T-cell (primary cell): Measurements from ENCODE around the gene SRPK3. TPM values are rescaled to one million over a fixed set of nuclear protein-coding genes. Genes with fewer than 3 reads are reported as not detected.

Experiments used
- ATAC-seq, 4 experiments: fragments of 200-7000 bp in 3 of 4; fragments of 150-1000 bp in 1 of 4; cut with Tn5 transposase; replicated peaks in 1 of 4; 1 replicate in 3 of 4; 2 replicates in 1 of 4; pipeline ENCODE4 v1.10.0; 2021; ENCODE audit warnings: moderate library complexity in 3 of 4, mild to moderate bottlenecking in 2 of 4, moderate number of reproducible peaks in 1 of 4
- CTCF ChIA-PET, 2 donors: fragments of 300-600 bp; sonication (Branson Sonifier 250); formaldehyde crosslinking; loops; one replicate each; lab custom pipeline; 2022; ENCODE audit warnings: antibody characterized with exemption in 2 of 2; lab: Charles Lee
- POLR2A ChIA-PET, 2 donors: fragments of 300-600 bp; sonication (Branson Sonifier 250); formaldehyde crosslinking; loops; one replicate each; lab custom pipeline; 2022; ENCODE audit warnings: antibody characterized with exemption in 2 of 2; lab: Charles Lee
- DNase-seq, 35 experiments: peaks; one replicate each; pipeline versions ENCODE4 v3.0.0 to v3.0.0-alpha.2; 2013 to 2023
- H3K27ac ChIP-seq: one replicate; pipeline ENCODE4 v1.5.1; 2013; ENCODE audit warnings: low read length
- H3K27me3 ChIP-seq, 2 experiments: replicated peaks in 1 of 2; 1 replicate in 1 of 2; 2 replicates in 1 of 2; pipeline versions ENCODE4 v1.6.1 to v1.7.0; 2013; ENCODE audit warnings: low read length in 1 of 2, mixed read lengths in 1 of 2; ENCODE audit not compliant: control insufficient read depth in 2 of 2, insufficient read depth in 2 of 2; ENCODE audit errors: extremely low read depth in 1 of 2
- H3K36me3 ChIP-seq, 2 donors: 1 replicate in 1 of 2; 2 replicates in 1 of 2; pipeline versions ENCODE4 v1.6.1 to v1.7.0; 2013; ENCODE audit warnings: low read length in 1 of 2; ENCODE audit not compliant: control insufficient read depth in 2 of 2, insufficient read depth in 1 of 2; ENCODE audit errors: extremely low read depth in 1 of 2
- H3K4me1 ChIP-seq, 2 experiments: 1 replicate in 1 of 2; 2 replicates in 1 of 2; pipeline versions ENCODE4 v1.6.1 to v1.7.0; 2013; ENCODE audit warnings: low read length in 2 of 2, mixed read lengths in 1 of 2; ENCODE audit not compliant: insufficient read depth in 2 of 2, control insufficient read depth in 1 of 2; ENCODE audit errors: extremely low read depth in 1 of 2
- H3K4me3 ChIP-seq, 2 donors: 1 replicate in 1 of 2; 2 replicates in 1 of 2; pipeline versions ENCODE4 v1.5.1 to v1.7.0; 2013; ENCODE audit warnings: mild to moderate bottlenecking in 2 of 2, low read length in 1 of 2, moderate library complexity in 1 of 2; ENCODE audit not compliant: control insufficient read depth in 1 of 2; ENCODE audit errors: extremely low read depth in 1 of 2
- H3K9me3 ChIP-seq: 2 replicates; pipeline ENCODE4 v1.7.0; 2013
- H3K27ac Mint-ChIP-seq, 2 donors: one replicate each; pipeline ENCODE4 v1.8.0; 2020 to 2021; ENCODE audit warnings: mild to moderate bottlenecking in 2 of 2, mixed read lengths in 2 of 2
- H3K27me3 Mint-ChIP-seq, 2 donors: one replicate each; pipeline ENCODE4 v1.8.0; 2021 to 2022; ENCODE audit warnings: mixed read lengths in 2 of 2
- H3K36me3 Mint-ChIP-seq: one replicate; pipeline ENCODE4 v1.8.0; 2021; ENCODE audit warnings: mixed read lengths
- H3K4me1 Mint-ChIP-seq, 3 donors: one replicate each; pipeline ENCODE4 v1.8.0; 2020 to 2022; ENCODE audit warnings: mixed read lengths in 3 of 3, mild to moderate bottlenecking in 1 of 3
- H3K4me3 Mint-ChIP-seq, 3 donors: one replicate each; pipeline ENCODE4 v1.8.0; 2020 to 2022; ENCODE audit warnings: mild to moderate bottlenecking in 3 of 3, mixed read lengths in 3 of 3, moderate library complexity in 3 of 3
- H3K9me3 Mint-ChIP-seq, 3 donors: one replicate each; pipeline ENCODE4 v1.8.0; 2020 to 2022; ENCODE audit warnings: mixed read lengths in 3 of 3
- WGBS: methylation state at CpG from one replicate; pipeline ENCODE4 v1.1.5; 2013; ENCODE audit warnings: missing lambda C conversion rate; ENCODE audit not compliant: insufficient coverage; 5-methylcytosine and 5-hydroxymethylcytosine counted together
- total RNA-seq, 35 experiments: library from RNA in 6 of 35; stranded (reverse) in 6 of 35; fragments of 120-200 nt in 1 of 35; gene quantifications; one replicate each; pipeline versions ENCODE4 v1.2.1 to v1.2.4 and lab custom pipeline; 2013 to 2026

SRPK3 gene
- total RNA-seq, 5 donors from 2014 or later (not counting 1 experiment from before 2014, with no cell fraction given) = not detected

DNA sequence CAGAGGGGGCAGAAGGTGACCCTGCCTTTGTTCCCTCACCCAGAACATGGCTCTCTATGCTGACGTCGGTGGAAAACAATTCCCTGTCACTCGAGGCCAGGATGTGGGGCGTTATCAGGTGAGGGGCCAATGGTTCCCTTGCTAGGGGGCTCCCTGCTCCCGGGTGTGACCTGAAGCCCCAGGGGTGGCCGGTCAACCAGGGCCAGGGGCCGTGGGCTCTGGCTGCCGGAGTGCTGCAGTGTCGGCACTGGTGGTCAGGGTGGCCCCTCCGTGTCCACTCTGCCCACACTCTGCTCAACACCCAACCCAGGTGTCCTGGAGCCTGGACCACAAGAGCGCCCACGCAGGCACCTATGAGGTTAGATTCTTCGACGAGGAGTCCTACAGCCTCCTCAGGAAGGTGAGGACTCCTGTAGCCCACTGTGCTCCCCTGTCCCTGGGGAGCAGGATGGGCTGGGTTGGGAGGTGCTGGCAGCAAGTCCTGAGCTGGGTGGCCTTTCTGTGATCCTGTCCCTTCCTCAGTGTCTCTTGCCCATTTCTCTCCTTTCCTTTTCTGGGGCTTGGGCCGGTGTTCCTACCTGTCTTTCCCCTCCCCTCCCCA, 16.7 kb downstream of the SRPK3 start:
- no peak overlapping the region for H3K27ac ChIP-seq
- ChIA-PET CTCF (no interaction called here), POLR2A (no interaction called here)
- H3K4me1 ChIP-seq = peaks cover 0 to 41% of the 10 kb centered on the region in 2 experiments
- ATAC-seq (no peak), DNase-seq (no peak)
- WGBS = 100% methylated on average over 1 of the region's 15 CpGs
- H3K9me3 ChIP-seq = no peaks in the 10 kb centered on the region
- no peak overlapping the region for H3K4me3 ChIP-seq
- no peaks in the 10 kb centered on the region for H3K27me3 ChIP-seq
- H3K36me3 ChIP-seq = peaks cover 0 to 4% of the 10 kb centered on the region in 2 donors
- Mint-ChIP-seq H3K4me1 (peaks cover 25 to 26% (median 25%) of the 10 kb centered on the region in 3 donors), H3K9me3 (no peaks in the 10 kb centered on the region), H3K27me3 (no peaks in the 10 kb centered on the region), H3K36me3 (no peaks in the 10 kb centered on the region), H3K27ac (no peak overlapping the region), H3K4me3 (peak overlapping the region in 1 of 3 donors; percentile 85)

DNA sequence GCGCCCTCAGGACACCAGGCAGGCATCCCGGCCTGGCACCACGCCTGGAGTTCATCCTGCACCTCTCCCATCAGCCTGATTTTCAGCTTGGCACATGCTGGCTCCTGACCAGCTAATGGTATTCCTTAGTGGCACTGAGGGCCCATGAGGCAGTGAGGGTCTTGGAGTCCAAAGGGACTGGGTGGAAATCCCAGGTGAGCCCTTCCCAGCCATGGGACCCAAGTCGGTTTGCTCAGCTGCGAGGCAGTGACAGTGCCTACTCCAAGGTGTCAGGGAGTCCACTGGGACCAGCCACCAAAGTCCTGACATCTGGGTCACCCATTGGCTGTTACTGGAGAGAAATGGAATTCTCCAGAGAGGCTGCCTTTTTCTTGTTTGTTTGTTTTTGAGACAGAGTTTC, 18.5 kb downstream of the SRPK3 start:
- H3K36me3 Mint-ChIP-seq = no peaks in the 10 kb centered on the region
- peaks cover 16 to 18% (median 17%) of the 10 kb centered on the region in 3 donors for H3K4me1 Mint-ChIP-seq
- no peak overlapping the region for H3K4me3 Mint-ChIP-seq
- no CpG with 5 or more reads among the region's 5 CpGs for WGBS
- DNase-seq (no peak), ATAC-seq (no peak)
- Histone ChIP-seq H3K4me3 (no peak overlapping the region), H3K27ac (no peak overlapping the region), H3K27me3 (no peaks in the 10 kb centered on the region), H3K4me1 (peaks cover 0 to 29% of the 10 kb centered on the region in 2 experiments), H3K36me3 (peaks cover 0 to 4% of the 10 kb centered on the region in 2 donors), H3K9me3 (no peaks in the 10 kb centered on the region)
- H3K27ac Mint-ChIP-seq = no peak overlapping the region
- no peaks in the 10 kb centered on the region for H3K9me3 Mint-ChIP-seq
- POLR2A ChIA-PET = interaction anchor here in 1 of 2 donors (0.6 kb wide), 1 partner anchor 123 kb away, joined by 4 read pairs; no protein-coding TSS in a partner anchor
- no peaks in the 10 kb centered on the region for H3K27me3 Mint-ChIP-seq
- CTCF ChIA-PET = interaction anchor here in 1 of 2 donors (0.5 kb wide), 1 partner anchor 214 kb away, joined by 4 read pairs; no protein-coding TSS in a partner anchor

DNA sequence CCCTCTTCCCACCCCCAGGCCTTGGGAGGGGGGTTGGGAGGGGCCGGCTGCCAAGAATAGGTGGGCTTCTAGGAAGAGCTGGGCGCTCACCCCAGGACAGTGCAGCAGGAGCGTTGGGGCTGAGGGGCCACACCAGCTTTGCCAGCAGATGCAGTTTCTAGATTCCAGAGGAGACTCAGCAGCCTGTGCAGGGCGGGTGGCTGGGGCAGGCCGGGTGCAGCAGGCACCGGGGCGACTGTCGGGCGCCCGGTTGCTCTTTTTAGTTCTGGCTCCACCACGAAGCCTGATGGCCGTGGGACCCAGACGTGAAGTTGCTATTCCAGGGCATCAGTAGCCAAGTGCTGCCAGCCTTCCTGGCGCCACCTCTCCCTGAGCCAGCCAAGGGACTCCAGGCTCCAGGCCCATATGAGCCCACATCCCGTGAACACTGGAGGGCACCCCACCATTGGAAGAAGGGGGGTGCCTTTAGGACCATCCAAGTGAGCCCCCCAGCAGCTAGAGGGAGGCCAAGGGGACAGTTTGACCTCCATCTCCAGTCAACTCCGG, 19.4 kb downstream of the SRPK3 start:
- POLR2A ChIA-PET = no interaction called here
- Mint-ChIP-seq H3K36me3 (no peaks in the 10 kb centered on the region), H3K27me3 (no peaks in the 10 kb centered on the region), H3K27ac (no peak overlapping the region), H3K4me1 (peaks cover 12 to 16% (median 15%) of the 10 kb centered on the region in 3 donors), H3K4me3 (no peak overlapping the region), H3K9me3 (no peaks in the 10 kb centered on the region)
- 92% methylated on average over 11 of the region's 16 CpGs for WGBS
- Histone ChIP-seq H3K9me3 (no peaks in the 10 kb centered on the region), H3K4me1 (peaks cover 0 to 24% of the 10 kb centered on the region in 2 experiments), H3K27me3 (no peaks in the 10 kb centered on the region), H3K4me3 (no peak overlapping the region), H3K36me3 (peaks cover 0 to 4% of the 10 kb centered on the region in 2 donors), H3K27ac (no peak overlapping the region)
- no peak for ATAC-seq
- no peak for DNase-seq
- CTCF ChIA-PET = no interaction called here

DNA sequence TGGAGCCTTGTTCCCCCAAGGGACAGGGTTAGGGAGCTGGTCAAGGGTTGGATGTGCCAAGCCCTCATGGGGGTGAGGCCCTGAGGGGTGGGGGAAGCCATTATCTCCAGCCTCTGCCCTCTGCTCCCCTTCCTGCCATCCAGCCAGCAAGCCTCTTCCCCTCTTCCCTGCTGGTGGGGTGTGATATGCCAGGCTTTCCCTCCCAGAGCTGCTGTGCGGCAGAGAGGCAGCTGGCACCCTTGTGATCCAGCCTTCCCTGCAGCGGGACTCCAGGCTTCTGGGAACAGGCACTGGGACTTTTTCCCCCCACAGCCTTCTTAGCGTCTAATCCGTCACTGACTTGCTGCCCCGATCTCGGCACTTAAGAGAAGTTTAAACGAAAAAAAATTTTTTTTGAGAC, 19.9 kb downstream of the SRPK3 start:
- ATAC-seq (no peak), DNase-seq (no peak)
- Histone ChIP-seq H3K27me3 (no peaks in the 10 kb centered on the region), H3K4me1 (peaks cover 0 to 19% of the 10 kb centered on the region in 2 experiments), H3K36me3 (peaks cover 0 to 4% of the 10 kb centered on the region in 2 donors), H3K4me3 (no peak overlapping the region), H3K9me3 (no peaks in the 10 kb centered on the region), H3K27ac (no peak overlapping the region)
- ChIA-PET POLR2A (no interaction called here), CTCF (no interaction called here)
- Mint-ChIP-seq H3K9me3 (no peaks in the 10 kb centered on the region), H3K27ac (no peak overlapping the region), H3K27me3 (no peaks in the 10 kb centered on the region), H3K36me3 (no peaks in the 10 kb centered on the region), H3K4me1 (peaks cover 10 to 14% (median 13%) of the 10 kb centered on the region in 3 donors), H3K4me3 (no peak overlapping the region)
- WGBS = 100% methylated on average over 1 of the region's 7 CpGs

DNA sequence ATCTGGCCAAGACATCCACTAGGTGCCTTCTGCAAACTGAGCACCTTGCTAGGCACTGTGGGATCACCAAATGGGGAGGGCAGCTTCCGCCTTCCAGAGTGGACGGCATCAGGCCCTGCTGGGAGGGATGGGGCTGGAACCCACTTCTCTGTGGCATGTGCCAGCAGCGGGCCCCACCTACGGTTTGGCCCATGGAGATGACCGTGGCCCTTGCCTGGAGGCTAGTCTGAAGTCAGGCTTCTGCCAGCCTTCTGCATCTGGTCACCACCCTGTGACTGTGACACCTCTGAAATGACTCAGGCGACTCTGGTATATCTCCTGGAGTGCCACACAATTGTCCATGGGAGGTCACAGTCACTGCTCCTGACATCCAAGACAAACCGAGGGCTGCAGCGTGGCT, 20.8 kb downstream of the SRPK3 start:
- H3K4me3 ChIP-seq = no peak overlapping the region
- no peaks in the 10 kb centered on the region for H3K9me3 Mint-ChIP-seq
- H3K4me1 ChIP-seq = peaks cover 0 to 10% of the 10 kb centered on the region in 2 experiments
- DNase-seq = no peak
- peaks cover 0 to 3% of the 10 kb centered on the region in 2 donors for H3K36me3 ChIP-seq
- H3K27ac Mint-ChIP-seq = no peak overlapping the region
- H3K4me1 Mint-ChIP-seq = peaks cover 1 to 5% (median 5%) of the 10 kb centered on the region in 3 donors
- no peak overlapping the region for H3K4me3 Mint-ChIP-seq
- no peak overlapping the region for H3K27ac ChIP-seq
- H3K36me3 Mint-ChIP-seq = no peaks in the 10 kb centered on the region
- ChIA-PET CTCF (no interaction called here), POLR2A (no interaction called here)
- H3K27me3 ChIP-seq = no peaks in the 10 kb centered on the region
- no peak for ATAC-seq
- no peaks in the 10 kb centered on the region for H3K9me3 ChIP-seq
- WGBS = 80% methylated on average over 2 of the region's 8 CpGs
- H3K27me3 Mint-ChIP-seq = no peaks in the 10 kb centered on the region

DNA sequence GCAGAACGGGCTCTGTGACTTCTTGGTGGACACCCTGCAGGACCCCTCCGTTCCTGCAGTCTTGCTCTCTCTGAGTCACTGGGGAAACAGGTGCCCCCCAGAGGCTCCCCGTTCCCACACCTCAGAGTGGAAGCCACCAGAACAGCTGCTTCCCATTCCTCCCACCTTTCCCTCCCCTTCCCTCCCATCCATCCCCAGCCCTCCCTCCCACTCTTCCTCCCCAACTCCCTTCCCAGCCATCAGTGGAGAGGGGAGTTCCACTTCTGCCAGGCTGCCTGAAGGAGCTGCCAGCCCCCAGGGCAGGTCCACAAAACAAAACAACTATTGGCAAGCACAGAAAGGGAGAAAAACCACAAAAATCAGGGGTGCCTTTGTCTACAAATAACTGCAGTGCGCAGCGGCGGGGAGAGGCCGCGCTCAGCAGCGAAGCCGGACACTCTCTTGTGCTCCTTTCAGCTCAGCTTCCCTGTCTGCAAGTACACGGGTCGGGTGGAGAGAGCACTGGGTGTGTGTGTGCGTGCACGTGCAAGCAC, 21.7 kb downstream of the SRPK3 start:
- H3K27me3 ChIP-seq = no peaks in the 10 kb centered on the region
- Mint-ChIP-seq H3K36me3 (no peaks in the 10 kb centered on the region), H3K9me3 (no peaks in the 10 kb centered on the region), H3K27me3 (no peaks in the 10 kb centered on the region), H3K27ac (no peak overlapping the region), H3K4me3 (no peak overlapping the region), H3K4me1 (peaks cover 0 to 1% (median 0%) of the 10 kb centered on the region in 3 donors)
- 49% methylated on average over 4 of the region's 14 CpGs for WGBS
- DNase-seq (no peak), ATAC-seq (no peak)
- no peak overlapping the region for H3K27ac ChIP-seq
- peaks cover 0 to 1% of the 10 kb centered on the region in 2 experiments for H3K4me1 ChIP-seq
- H3K9me3 ChIP-seq = no peaks in the 10 kb centered on the region
- ChIA-PET CTCF (no interaction called here), POLR2A (no interaction called here)
- no peak overlapping the region for H3K4me3 ChIP-seq
- H3K36me3 ChIP-seq = peaks cover 0 to 2% of the 10 kb centered on the region in 2 donors
